Measurements from ENCODE around the gene KCTD16. TPM values are rescaled to one million over a fixed set of nuclear protein-coding genes. Genes with fewer than 3 reads are reported as not detected.

Gene KCTD16
- polyA plus RNA-seq, 2 of the 4 experiments (the other 2 are of a cell fraction) = 0.10 to 0.32 TPM

DNA sequence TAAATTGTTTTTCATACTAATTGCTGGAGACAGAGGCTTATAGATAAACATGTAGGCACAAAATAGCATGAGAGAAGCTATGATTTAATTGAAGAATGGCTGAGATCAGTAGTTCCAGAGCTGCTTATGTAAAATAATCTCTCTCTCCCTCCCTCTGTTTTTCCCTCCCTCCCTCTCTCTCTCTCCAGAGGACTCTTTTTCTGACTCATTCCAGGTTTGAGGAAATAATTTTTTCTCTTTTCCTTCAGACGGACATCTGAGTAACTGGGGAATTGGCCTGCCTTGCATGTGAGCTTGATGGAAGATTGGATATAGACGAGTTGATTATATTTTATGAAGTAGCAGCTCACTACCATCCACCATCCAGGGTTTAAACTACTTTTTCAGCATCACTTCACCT is 35.5 kb downstream of the KCTD16 start (continued):
- TF ChIP-seq, protein P1, sequence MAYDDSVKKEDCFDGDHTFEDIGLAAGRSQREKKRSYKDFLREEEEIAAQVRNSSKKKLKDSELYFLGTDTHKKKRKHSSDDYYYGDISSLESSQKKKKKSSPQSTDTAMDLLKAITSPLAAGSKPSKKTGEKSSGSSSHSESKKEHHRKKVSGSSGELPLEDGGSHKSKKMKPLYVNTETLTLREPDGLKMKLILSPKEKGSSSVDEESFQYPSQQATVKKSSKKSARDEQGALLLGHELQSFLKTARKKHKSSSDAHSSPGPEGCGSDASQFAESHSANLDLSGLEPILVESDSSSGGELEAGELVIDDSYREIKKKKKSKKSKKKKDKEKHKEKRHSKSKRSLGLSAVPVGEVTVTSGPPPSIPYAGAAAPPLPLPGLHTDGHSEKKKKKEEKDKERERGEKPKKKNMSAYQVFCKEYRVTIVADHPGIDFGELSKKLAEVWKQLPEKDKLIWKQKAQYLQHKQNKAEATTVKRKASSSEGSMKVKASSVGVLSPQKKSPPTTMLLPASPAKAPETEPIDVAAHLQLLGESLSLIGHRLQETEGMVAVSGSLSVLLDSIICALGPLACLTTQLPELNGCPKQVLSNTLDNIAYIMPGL (CRISPR knock-in tag; IDR thresholded peaks at IDR 0.05; ENCODE audit: borderline replicate concordance) = no peak
- no peak for TF ChIP-seq EP300 (IDR thresholded peaks at IDR 0.05)
- TF ChIP-seq KDM1A (IDR thresholded peaks at IDR 0.05; ENCODE audit: low read depth) = no peak
- no peak for TF ChIP-seq MYC (IDR thresholded peaks at IDR 0.05; ENCODE audit: borderline replicate concordance, low read length)
- TF ChIP-seq FOSB (CRISPR knock-in tag; IDR thresholded peaks at IDR 0.05) = no peak
- no peak for TF ChIP-seq CHD2 (IDR thresholded peaks at IDR 0.05; ENCODE audit: low read length, partially characterized antibody)
- TF ChIP-seq HOXB5 (CRISPR knock-in tag; IDR thresholded peaks at IDR 0.05) = no peak
- TF ChIP-seq POLR2AphosphoS2 (conservative IDR thresholded peaks at IDR 0.05; ENCODE audit: low read length) = no peak

DNA sequence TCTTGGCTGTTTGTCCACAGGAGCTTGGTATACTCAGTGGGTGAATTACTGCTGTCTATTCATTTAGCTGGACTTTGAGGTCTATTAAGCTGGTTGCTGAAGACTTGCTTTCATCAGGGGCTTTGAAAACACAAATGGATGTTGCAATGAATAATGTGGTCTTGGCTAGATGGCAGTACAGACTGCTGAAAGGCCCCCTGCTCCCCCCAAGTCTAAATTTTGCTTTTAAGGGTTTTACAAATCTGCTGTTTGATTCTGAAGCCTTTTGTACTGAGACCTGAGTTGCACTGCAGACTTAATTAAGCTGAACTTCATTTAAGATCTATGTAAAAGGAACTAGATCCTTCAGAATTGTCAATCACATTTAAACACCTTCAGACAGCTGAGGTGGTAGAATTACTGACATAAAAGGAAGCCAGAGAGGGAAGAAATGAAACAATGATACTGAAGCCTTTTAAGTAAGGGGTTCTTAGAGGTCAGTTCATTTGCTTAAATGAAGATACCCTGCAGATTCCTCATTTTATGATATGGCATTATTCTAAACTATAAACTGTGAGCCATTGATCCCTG is 37.3 kb downstream of the KCTD16 start:
- FAIRE-seq (no peak), DNase-seq (ENCODE audit: low read depth in 1 of 2, low spot score in 1 of 2) (no peak)

DNA sequence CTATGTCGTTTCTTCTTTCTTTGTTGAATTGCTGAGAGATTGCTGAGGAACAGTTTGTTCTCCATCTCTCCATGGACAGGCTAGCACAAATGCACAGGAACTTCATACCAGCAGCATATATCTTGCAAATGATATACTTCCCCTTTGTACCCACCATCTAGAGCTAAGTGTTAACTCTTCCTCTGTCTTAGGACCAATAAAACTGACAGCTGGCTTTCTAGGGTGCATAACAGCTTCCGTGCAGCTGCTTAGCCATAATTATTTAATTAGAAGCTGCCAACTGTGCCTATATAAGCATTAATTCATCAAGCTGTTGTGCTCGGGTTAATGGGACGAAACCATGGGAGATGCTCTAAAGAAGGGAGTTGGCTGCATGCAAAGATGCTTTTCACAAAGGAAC is 38.7 kb downstream of the KCTD16 start:
- ATAC-seq = no peak

More for the DNA sequence above, 37.3 kb downstream of the KCTD16 start:
- no peak for TF ChIP-seq NR3C1 (IDR thresholded peaks at IDR 0.05)
- no peak for TF ChIP-seq RAD21 (conservative IDR thresholded peaks at IDR 0.05 in 1 of 2, IDR thresholded peaks at IDR 0.05 in 1 of 2)
- no peak for TF ChIP-seq KDM1A (IDR thresholded peaks at IDR 0.05; ENCODE audit: low read depth)
- TF ChIP-seq ZFP36 (IDR thresholded peaks at IDR 0.05; ENCODE audit: borderline replicate concordance, partially characterized antibody) = no peak
- TF ChIP-seq SREBF2 (IDR thresholded peaks at IDR 0.05) = no peak
- TF ChIP-seq, protein P2, sequence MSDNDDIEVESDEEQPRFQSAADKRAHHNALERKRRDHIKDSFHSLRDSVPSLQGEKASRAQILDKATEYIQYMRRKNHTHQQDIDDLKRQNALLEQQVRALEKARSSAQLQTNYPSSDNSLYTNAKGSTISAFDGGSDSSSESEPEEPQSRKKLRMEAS (IDR thresholded peaks at IDR 0.05) = no peak
- no peak for TF ChIP-seq CHD4 (IDR thresholded peaks at IDR 0.05; ENCODE audit: borderline replicate concordance)
- no peak for TF ChIP-seq FOXS1 (CRISPR knock-in tag; IDR thresholded peaks at IDR 0.05)
- no peak for TF ChIP-seq SMC3 (IDR thresholded peaks at IDR 0.05)
- no peak for TF ChIP-seq TP53 (CRISPR knock-in tag; IDR thresholded peaks at IDR 0.05)
- Histone ChIP-seq H3K27ac (no peak overlapping the region), H3K9me3 (no peaks in the 10 kb centered on the region), H3K4me3 (no peak overlapping the region), H3K4me1 (peaks cover 9% of the 10 kb centered on the region; the same call in 1 of the 3 replicates), H3K4me2 (no peak overlapping the region)
- ATAC-seq = no peak
- ChIA-PET CTCF (interaction anchor here (0.8 to 1.8 kb wide), 3 partner anchors 17 to 1617 kb away, joined by 3 to 6 read pairs (median 3); no protein-coding TSS in a partner anchor), POLR2A (no interaction called here)

More for the DNA sequence above, 38.7 kb downstream of the KCTD16 start:
- no peak for FAIRE-seq
- H3K4me2 ChIP-seq = no peak overlapping the region
- no peak overlapping the region for H3K4me3 ChIP-seq
- TF ChIP-seq JUN (IDR thresholded peaks at IDR 0.05) (no peak), PHF8 (IDR thresholded peaks at IDR 0.05; ENCODE audit: borderline replicate concordance, low read depth) (no peak), POLR2AphosphoS2 (conservative IDR thresholded peaks at IDR 0.05; ENCODE audit: low read length) (no peak), ZSCAN20 (CRISPR knock-in tag; IDR thresholded peaks at IDR 0.05) (no peak), EHMT2 (IDR thresholded peaks at IDR 0.05; ENCODE audit: low read depth) (no peak), MAFK (IDR thresholded peaks at IDR 0.05; ENCODE audit: partially characterized antibody) (no peak), CHD2 (IDR thresholded peaks at IDR 0.05; ENCODE audit: low read length, partially characterized antibody) (no peak)
- TF ChIP-seq, protein P3, sequence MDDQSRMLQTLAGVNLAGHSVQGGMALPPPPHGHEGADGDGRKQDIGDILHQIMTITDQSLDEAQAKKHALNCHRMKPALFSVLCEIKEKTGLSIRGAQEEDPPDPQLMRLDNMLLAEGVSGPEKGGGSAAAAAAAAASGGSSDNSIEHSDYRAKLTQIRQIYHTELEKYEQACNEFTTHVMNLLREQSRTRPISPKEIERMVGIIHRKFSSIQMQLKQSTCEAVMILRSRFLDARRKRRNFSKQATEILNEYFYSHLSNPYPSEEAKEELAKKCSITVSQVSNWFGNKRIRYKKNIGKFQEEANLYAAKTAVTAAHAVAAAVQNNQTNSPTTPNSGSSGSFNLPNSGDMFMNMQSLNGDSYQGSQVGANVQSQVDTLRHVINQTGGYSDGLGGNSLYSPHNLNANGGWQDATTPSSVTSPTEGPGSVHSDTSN (IDR thresholded peaks at IDR 0.05) = no peak
- TF ChIP-seq, protein P4, sequence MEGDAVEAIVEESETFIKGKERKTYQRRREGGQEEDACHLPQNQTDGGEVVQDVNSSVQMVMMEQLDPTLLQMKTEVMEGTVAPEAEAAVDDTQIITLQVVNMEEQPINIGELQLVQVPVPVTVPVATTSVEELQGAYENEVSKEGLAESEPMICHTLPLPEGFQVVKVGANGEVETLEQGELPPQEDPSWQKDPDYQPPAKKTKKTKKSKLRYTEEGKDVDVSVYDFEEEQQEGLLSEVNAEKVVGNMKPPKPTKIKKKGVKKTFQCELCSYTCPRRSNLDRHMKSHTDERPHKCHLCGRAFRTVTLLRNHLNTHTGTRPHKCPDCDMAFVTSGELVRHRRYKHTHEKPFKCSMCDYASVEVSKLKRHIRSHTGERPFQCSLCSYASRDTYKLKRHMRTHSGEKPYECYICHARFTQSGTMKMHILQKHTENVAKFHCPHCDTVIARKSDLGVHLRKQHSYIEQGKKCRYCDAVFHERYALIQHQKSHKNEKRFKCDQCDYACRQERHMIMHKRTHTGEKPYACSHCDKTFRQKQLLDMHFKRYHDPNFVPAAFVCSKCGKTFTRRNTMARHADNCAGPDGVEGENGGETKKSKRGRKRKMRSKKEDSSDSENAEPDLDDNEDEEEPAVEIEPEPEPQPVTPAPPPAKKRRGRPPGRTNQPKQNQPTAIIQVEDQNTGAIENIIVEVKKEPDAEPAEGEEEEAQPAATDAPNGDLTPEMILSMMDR (IDR thresholded peaks at IDR 0.05) = no peak
- TF ChIP-seq, protein P5, sequence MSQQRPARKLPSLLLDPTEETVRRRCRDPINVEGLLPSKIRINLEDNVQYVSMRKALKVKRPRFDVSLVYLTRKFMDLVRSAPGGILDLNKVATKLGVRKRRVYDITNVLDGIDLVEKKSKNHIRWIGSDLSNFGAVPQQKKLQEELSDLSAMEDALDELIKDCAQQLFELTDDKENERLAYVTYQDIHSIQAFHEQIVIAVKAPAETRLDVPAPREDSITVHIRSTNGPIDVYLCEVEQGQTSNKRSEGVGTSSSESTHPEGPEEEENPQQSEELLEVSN (IDR thresholded peaks at IDR 0.05; ENCODE audit: borderline replicate concordance, low read depth) = no peak
- TF ChIP-seq, protein P1 (CRISPR knock-in tag; IDR thresholded peaks at IDR 0.05; ENCODE audit: borderline replicate concordance) = no peak
- ChIA-PET POLR2A (no interaction called here), CTCF (interaction anchor here (1.5 kb wide), 1 partner anchor 11 kb away, joined by 4 read pairs; no protein-coding TSS in a partner anchor)
- no peak for DNase-seq (ENCODE audit: low read depth in 1 of 2, low spot score in 1 of 2)
- no peak overlapping the region for H3K27ac ChIP-seq
- whole genome bisulfite sequencing (ENCODE audit: missing lambda C conversion rate) = 64% methylated on average over 4 of the region's 4 CpGs
- peaks cover 8% of the 10 kb centered on the region; the same call in 1 of the 3 replicates for H3K4me1 ChIP-seq
- H3K9me3 ChIP-seq = no peaks in the 10 kb centered on the region
